GM06990 (cell line): ENCODE measurements around the gene IGF2BP2.
"Not testable (repeated sequence)": the region's sequence is repeated elsewhere in the genome, so short reads cannot be mapped to it uniquely, and the experiment has no call there.

Experiments
- DNase-seq: peaks from one replicate; pipeline ENCODE4 v3.0.0-alpha.2; 2011; ENCODE audit not compliant: insufficient read length; ENCODE audit errors: extremely low read depth
- H3K27me3 ChIP-seq: replicated peaks from 2 replicates; pipeline ENCODE4 v1.6.0; 2011; ENCODE audit warnings: low read length; ENCODE audit not compliant: control insufficient read depth, insufficient read depth
- H3K36me3 ChIP-seq: 2 replicates; pipeline ENCODE4 v1.5.1; 2011; ENCODE audit warnings: low read length; ENCODE audit not compliant: control insufficient read depth, insufficient read depth
- H3K4me3 ChIP-seq: replicated peaks from 2 replicates; pipeline ENCODE4 v1.5.1; 2011; ENCODE audit warnings: low read depth, mild to moderate bottlenecking, control low read depth, low read length
- CTCF ChIP-seq: IDR thresholded peaks from 2 replicates; pipeline ENCODE4 v1.5.1; 2011; ENCODE audit warnings: low read length, control low read depth, mild to moderate bottlenecking, inconsistent platforms; ENCODE audit not compliant: insufficient read depth, poor library complexity, severe bottlenecking

The IGF2BP2 gene

GRCh38 chr3:185647134-185647879, 177.5 kb downstream of the IGF2BP2 start:
- no peak for DNase-seq
- no peaks in the 10 kb centered on the region; the same call in 1 of the 2 replicates for H3K27me3 ChIP-seq
- H3K36me3 ChIP-seq = no peaks in the 10 kb centered on the region
- H3K4me3 ChIP-seq = no peak overlapping the region
- no peak for TF ChIP-seq CTCF

- no peak for TF ChIP-seq CTCF
- no peak for DNase-seq
- H3K4me3 ChIP-seq = no peak overlapping the region
- H3K27me3 ChIP-seq = no peaks in the 10 kb centered on the region; the same call in 1 of the 2 replicates
- H3K36me3 ChIP-seq = no peaks in the 10 kb centered on the region
Measured at GRCh38 chr3:185646382-185647133, 178.3 kb downstream of the IGF2BP2 start.

- Histone ChIP-seq H3K27me3 (no peaks in the 10 kb centered on the region; the same call in 1 of the 2 replicates), H3K4me3 (no peak overlapping the region), H3K36me3 (no peaks in the 10 kb centered on the region)
- no peak for DNase-seq
- TF ChIP-seq CTCF = no peak
Measured at GRCh38 chr3:185645596-185646381, 179.1 kb downstream of the IGF2BP2 start.

GRCh38 chr3:185645191-185645590, 179.7 kb downstream of the IGF2BP2 start:
- not testable (repeated sequence) for H3K4me3 ChIP-seq, DNase-seq, H3K36me3 ChIP-seq, H3K27me3 ChIP-seq

- TF ChIP-seq CTCF = no peak
Measured at GRCh38 chr3:185640308-185640707, 184.5 kb downstream of the IGF2BP2 start.

More at GRCh38 chr3:185640308-185640707, 184.5 kb downstream of the IGF2BP2 start:
- no peaks in the 10 kb centered on the region for H3K36me3 ChIP-seq
- no peak for DNase-seq
- no peaks in the 10 kb centered on the region; the same call in none of the 2 replicates for H3K27me3 ChIP-seq
- no peak overlapping the region for H3K4me3 ChIP-seq
